Activated CD4-positive, alpha-beta T cell treated with anti-CD3 and anti-CD28 coated beads, Interleukin-10, Interleukin-2, amounts not matched to agents 100 ng/mL and 50 ng/mL, durations not matched to agents 16 hours and 8 hours (primary cell): Measurements from ENCODE around the gene COPS7B.

ENCODE experiments used
- DNase-seq: peaks from one replicate; pipeline ENCODE4 v3.0.0-alpha.2; 2020

COPS7B gene

DNA sequence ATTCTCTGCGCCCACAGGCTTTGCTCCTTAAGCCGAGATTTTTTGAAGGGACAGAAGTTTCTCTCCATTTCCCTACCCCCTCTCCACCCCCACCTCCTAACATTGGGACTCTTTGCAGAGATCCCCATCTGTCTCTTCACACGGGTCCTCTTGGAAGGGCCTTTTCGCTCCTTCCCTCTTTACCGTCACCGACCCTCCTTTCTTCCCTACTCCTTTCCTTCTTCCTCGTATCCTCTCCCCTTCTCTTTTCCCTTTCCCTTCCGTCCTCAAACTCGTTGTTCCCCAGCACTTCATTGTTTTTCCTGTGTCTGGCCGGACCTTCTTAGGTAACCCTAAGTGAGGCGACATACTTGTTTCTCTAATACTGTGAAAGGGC lies 660 bp downstream of the COPS7B start:
- no peak for DNase-seq

DNA sequence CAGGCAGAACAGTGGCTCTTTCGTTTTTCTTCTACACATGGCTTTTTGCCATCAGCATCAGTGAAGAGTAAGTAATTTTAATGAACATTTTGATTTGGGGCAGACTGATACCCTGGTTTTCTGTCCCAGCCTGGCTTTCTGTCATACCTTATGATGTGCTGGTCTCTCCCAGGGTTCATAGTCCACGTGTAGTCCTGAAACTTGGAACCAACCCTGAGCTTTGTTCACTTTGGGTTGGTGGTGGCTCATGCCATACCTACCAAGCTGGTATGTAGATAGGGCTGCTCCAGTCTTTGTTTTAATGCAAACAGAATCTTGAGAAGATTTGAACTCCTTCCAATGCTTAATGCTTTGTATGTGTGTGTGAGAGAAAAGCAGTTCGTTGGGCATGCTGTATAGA lies 4.9 kb downstream of the COPS7B start:
- no peak for DNase-seq

DNA sequence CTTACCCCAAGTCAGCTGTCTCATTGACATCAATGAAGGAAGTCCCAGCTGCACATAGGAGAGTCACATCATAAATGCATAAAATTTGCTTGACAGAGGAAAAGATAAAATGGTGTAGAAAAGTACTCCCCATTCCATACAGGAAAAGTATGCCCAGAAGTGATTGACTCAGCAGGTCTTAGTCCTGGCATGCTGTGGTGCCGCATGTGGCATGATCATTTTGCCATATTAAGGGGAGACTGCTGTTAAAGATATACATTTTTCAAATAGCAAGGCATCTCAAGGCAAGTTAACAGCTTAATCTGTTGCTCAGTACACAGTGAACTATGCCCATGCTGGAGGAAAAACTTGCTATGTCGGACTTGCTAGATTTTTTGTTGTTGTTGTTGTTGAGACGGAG lies 8.1 kb downstream of the COPS7B start:
- DNase-seq: no peak

DNA sequence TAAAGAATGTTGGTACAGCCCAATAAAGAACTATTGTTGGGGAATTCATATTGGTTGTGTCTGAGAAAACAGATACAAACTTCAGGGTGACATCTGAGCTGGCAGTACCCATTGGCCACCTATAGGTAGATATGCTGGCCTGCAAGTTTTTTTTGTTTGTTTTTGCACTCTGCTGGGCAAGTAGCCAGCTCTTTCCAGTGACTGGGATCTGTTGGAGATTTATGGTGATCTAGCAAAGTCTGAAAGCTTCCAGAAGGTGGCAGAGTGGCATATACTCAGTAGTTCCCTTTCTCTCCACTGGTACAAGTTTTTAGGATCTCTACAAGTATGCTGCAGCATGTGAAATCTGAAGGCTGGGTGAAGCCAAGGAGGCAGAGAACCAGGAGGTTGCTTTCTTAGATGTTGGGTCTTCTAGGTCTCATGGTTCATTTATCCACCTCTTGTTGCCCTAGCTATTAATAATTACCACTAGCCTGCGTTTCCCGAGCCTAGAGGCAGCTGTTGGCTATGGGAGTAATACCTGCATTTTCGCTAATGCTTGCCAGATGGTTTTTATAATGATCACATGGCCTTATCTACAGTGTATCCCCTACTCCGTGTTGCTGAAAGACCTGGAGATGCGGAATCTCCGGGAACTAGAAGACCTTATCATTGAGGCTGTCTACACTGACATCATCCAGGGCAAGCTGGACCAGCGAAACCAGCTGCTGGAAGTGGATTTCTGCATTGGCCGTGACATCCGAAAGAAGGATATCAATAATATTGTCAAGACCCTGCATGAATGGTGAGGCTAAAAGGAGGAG lies 9.5 kb downstream of the COPS7B start:
- DNase-seq: no peak

DNA sequence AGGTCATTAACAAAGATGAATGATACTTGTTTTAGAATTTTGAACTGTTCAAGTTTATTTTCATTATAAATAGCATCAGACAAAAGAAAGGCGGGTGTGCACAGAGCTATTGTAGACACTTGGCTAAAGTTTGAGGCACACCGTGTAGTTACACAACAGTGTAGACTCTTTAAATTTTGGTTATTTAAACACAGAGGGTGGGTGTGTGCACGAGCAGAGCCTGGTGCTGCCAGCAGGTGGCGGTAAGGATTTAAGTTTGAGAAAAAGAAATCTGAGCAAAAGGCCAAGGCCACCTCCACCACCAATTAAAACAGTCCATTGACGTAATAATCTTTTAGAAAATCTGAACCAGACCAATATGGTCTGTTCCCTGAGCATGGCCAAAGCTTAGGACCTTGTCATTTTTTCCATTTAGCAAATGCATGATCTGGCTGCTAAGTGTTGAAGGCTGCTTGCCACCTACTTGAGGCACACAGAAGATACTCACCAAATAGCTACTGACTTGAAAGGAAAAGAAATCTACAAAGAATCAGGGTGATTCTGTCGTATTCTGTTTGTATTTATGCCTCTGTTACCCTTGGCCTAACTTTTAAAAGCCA lies 14.3 kb downstream of the COPS7B start:
- peak; percentile 51 for DNase-seq

DNA sequence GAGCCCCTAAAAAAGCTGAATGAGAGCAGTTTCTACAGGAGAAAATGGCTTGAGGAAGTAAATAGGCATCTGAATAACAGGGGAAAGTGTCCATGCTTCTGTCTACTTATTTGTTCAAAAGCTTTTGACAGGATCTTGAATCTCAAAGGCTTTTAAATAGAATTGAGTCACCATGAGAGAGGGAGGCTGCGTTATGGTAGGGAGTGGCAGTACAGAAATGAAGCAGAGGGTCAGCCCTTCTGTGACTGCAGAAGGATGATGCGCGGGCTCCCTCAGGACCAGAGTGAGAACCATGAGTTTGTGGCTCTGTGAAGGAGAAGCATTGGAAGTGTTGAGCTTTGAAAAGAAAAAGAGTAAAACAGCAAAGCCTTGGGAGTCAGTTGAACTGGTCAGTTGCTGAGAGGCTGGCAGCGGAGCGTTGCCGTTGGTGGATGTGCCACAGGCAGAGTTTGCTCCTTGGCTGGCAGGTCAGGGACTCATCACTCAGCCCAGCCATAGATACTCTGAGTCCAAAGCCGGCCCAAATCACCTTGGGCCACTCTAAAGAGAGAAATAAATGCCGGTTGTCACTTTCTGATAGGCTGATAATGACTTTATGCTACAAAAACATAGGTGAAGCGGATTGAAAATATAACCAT lies 17.4 kb downstream of the COPS7B start:
- DNase-seq: no peak

DNA sequence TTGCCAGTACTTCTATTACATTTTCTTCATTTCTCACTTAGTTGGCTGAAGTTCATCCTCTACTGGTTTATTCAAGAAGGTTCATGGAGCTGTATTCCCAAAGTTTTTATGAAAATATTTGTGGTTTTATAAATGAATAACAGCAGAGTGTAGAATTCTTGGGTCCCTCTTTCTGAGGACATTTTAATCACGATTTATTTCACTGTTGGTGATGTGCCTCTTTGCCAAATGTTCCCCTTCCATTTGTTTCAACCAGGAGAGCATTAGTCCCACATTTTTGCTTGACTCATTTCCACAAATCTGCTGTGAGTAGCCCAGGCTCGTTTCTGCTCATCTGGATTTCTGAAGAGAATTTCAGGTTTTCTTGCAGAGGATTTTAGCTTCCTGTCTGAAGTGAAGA lies 20.8 kb downstream of the COPS7B start:
- DNase-seq: no peak

DNA sequence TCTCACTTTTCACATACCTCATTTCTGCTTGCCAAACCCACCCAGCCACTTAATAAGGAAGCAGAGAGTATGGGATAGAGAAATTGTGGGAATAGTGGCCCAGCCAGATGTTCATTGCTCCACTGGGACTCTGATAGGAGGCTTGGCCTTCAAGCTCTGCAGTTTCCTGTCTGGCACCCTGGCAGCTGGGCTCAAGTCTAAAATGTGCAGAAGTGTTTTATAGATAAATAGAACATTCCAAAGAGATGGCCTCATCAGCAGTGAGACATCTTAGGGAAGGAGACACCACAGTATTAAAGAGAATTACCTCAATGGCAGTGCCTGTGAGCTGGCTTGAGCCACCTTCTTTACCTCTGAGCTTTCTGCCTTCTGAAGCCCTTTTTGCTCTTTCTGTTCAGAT lies 24.7 kb downstream of the COPS7B start:
- DNase-seq: no peak

DNA sequence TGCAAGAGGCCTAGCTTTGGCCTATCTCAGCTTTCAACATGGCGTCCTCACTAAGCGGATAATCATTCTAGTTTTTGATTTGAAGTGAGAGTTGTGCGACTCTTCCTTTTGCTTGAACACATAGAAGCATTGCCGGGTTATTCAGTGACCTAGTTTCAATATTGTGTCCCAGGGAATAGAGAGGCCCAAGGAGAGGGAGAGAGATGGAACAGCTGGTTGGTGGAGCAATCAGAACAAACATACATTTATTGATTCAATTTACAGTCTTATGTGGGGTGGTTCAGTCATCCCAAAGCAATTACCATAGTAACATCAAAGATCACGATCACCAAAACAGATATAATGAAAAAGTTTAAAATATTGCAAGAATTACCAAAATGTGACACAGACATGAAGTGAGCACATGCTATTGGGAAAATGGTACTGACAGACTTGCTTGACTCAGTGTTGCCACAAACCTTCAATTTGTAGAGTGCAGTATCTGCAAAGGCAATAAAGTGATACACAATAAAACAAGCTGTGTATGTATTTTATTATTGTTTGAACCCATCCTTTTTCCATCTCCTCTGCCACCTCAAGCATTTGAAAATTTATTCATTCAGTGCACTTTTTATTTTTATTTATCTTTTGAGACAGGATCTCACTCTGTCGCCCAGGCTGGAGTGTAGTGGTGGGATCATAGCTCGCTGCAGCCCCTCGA lies 30.2 kb downstream of the COPS7B start:
- DNase-seq: no peak

DNA sequence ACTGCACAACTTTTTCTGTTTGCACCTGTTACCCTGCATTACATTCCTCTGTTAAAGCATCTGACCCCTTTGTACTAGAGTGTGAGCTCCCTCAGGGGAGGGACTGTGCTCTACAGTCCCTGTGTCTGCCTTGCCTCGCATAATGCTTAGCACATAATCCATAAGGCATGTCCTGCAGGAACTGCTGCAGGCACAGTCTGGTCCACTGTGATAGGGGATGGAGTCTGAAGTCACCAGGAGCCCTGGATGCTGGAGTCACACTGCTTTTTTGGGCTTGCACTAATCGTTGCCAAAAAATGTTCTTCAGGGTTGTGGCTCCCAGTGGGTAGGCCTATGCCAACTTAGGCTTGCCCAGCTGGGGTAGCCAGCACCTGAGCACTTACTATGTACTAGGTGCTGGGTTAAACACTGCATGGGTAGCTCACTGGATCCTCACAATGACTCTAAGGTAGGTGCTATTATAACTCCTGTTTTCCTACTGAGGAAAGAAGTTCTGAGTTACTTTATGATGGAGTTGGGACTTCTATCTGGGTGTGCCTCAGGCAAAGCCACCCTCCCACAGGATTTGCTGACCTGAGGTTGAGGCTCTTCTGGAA lies 33.3 kb downstream of the COPS7B start:
- DNase-seq: no peak

DNA sequence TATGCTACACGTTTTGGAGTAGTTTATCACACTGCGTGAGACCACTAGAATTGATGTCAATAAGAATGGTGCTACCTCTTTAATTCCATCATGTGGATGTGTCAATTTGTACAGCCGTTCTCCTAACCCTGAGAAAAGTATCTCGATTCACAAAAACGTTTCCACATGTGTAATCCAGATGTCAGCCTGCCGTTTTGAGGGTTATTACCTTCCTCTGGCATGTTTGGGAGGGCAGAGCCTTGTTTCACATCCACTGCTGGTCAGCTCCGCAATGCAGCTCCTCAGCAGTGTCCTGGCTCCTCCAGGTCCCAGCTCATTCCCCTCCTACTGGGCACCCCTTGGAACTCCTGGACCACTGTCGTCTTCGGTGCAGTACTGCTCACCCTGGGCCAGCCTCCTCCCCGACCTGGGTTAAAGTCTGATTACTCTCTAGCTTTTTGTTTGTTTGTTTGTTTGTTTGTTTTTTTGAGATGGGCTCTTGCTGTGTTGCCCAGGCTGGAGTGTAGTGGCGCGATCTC lies 34.6 kb downstream of the COPS7B start:
- DNase-seq: no peak

DNA sequence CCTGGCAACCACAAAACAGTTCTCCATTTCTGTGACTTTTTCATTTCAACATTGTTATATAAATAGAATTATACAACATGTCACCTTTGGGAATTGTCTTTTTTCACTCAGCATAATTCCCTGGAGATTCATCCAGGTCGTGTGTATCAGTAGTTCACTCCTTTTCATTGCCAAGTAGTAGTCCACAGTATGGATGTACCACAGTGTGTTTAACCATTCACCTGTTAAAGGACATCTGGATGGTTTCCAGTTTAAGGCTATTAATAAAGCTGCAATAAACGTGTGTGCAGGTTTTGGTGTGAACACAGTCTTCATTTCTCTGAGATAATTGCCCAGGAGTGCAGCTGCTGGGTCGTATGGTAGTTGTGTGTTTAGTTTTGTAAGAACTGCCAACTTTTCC lies 35.7 kb downstream of the COPS7B start:
- DNase-seq: no peak

DNA sequence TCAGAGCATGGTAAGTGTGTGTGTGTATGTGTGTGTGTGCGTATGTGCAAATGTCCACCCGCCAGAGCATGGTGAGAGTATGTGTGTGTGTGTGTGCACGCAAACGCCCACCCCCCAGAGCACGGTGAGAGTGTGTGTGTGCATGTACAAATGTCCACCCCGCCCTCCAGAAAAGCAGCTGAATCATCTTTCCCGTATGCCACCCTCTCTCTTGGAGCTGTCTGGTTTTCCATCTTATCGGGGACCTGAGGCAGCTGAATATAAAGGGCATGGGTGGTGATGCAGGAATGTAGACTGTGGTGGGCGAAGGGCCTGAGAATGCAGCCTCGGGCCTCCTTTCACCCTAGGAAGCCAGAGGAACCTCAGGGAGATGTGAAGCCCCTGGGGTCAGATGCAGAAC lies 66.9 kb downstream of the COPS7B start:
- no peak for DNase-seq

DNA sequence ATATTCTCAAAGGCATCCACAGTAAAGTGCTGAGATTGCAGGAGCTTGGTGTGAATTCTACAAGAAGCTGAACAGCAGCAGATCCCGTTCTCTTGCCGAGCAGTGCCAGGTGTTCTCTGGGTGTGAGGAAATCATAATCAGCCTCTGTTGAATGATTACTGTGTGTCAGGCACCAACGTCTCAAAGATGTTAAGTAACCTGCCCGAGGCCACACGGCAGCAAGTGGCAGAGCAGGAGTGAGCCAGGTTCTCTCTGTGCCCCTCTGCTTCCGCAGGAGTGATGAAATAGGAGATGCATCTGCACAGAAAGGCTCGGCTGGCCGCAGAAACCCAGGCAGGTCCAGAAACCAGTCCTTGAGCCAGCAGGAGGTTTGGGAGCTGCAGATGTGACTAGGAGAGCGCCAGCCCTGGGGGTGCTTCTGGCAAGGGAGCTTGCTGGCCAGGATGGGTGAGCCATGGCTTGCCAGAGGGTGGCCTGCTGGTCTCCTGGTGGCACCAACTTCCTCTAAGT lies 68.4 kb downstream of the COPS7B start:
- no peak for DNase-seq

DNA sequence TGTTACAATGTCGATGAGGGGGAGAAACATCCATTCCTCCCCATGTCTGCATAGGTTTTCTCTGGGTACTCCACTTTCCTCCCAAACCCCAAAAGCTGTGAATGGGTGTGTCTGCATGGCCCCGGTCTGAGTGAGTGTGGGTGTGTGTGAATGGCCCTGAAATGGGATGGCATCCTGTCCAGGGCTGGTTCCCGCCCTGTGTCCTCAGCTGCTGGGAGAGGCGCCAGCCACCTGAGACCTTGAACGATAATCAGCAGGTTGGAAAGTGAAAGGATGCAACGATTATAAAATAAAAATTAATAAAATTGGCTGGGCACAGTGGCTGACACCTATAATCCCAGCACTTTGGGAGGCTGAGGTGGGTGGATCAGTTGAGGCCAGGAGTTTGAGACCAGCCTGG lies 70.7 kb downstream of the COPS7B start:
- DNase-seq: no peak
